Pons (tissue), 1 donor: Measurements from ENCODE around the gene C2CD3.
"Not testable (repeated sequence)": the region's sequence is repeated elsewhere in the genome, so short reads cannot be mapped to it uniquely, and the experiment has no call there.

ENCODE experiments used
- DNase-seq: peaks from one replicate; pipeline ENCODE4 v3.0.0-alpha.2; 2016; ENCODE audit warnings: low spot score

C2CD3 gene

GRCh38 chr11:74157169-74157568, 13.6 kb downstream of the C2CD3 start:
- DNase-seq: no peak

GRCh38 chr11:74154620-74155281, 16.1 kb downstream of the C2CD3 start:
- DNase-seq: no peak

GRCh38 chr11:74153224-74153623, 17.6 kb downstream of the C2CD3 start:
- DNase-seq: no peak

- no peak for DNase-seq
Observed at GRCh38 chr11:74147199-74147929, 23.4 kb downstream of the C2CD3 start.

GRCh38 chr11:74144592-74144991, 26.2 kb downstream of the C2CD3 start:
- no peak for DNase-seq

GRCh38 chr11:74142624-74143023, 28.2 kb downstream of the C2CD3 start:
- no peak for DNase-seq

- no peak for DNase-seq
Observed at GRCh38 chr11:74141908-74142307, 28.9 kb downstream of the C2CD3 start.

- peak; percentile 37 for DNase-seq
Observed at GRCh38 chr11:74141241-74141695, 29.5 kb downstream of the C2CD3 start.

GRCh38 chr11:74139919-74140431, 30.8 kb downstream of the C2CD3 start:
- DNase-seq: not testable (repeated sequence)

GRCh38 chr11:74139151-74139918, 31.5 kb downstream of the C2CD3 start:
- no peak for DNase-seq

GRCh38 chr11:74138572-74138971, 32.2 kb downstream of the C2CD3 start:
- peak; percentile 66 for DNase-seq

- no peak for DNase-seq
Observed at GRCh38 chr11:74138021-74138420, 32.8 kb downstream of the C2CD3 start.

GRCh38 chr11:74135127-74135840, 35.5 kb downstream of the C2CD3 start:
- DNase-seq: no peak

- DNase-seq: no peak
Observed at GRCh38 chr11:74134661-74135060, 36.1 kb downstream of the C2CD3 start.

GRCh38 chr11:74133436-74133835, 37.4 kb downstream of the C2CD3 start:
- no peak for DNase-seq

- no peak for DNase-seq
Observed at GRCh38 chr11:74132833-74133232, 38.0 kb downstream of the C2CD3 start.

- not testable (repeated sequence) for DNase-seq
Observed at GRCh38 chr11:74129121-74129520, 41.7 kb downstream of the C2CD3 start.

- no peak for DNase-seq
Observed at GRCh38 chr11:74123008-74123448, 47.8 kb downstream of the C2CD3 start.

- DNase-seq: no peak
Observed at GRCh38 chr11:74121804-74122203, 49.0 kb downstream of the C2CD3 start.

- not testable (repeated sequence) for DNase-seq
Observed at GRCh38 chr11:74120260-74121035, 50.4 kb downstream of the C2CD3 start.

GRCh38 chr11:74116719-74117118, 54.1 kb downstream of the C2CD3 start:
- DNase-seq: no peak
